Endothelial cell of umbilical vein (primary cell): ENCODE results near the gene C12orf42. TPM values are rescaled to one million over a fixed set of nuclear protein-coding genes. Genes with fewer than 3 reads are reported as not detected.

ENCODE experiments used
- BruUV-seq: library from RNA; stranded (reverse); fragments of 400-500 nt; replicated peaks from 2 replicates; lab custom pipeline; 2021; lab: Mats Ljungman, UMichigan
- CTCF ChIA-PET: fragments of 300-600, 350-600 bp; sonication (Branson Sonifier 250); formaldehyde crosslinking; loops from one replicate; lab custom pipeline; 2021; ENCODE audit warnings: antibody characterized with exemption, inconsistent platforms; lab: Charles Lee
- POLR2A ChIA-PET: fragments of 300-600, 350-600 bp; sonication (Branson Sonifier 250); formaldehyde crosslinking; loops from one replicate; lab custom pipeline; 2021; ENCODE audit warnings: antibody characterized with exemption, inconsistent platforms; lab: Charles Lee
- DNase-seq: peaks from one replicate; pipeline ENCODE4 v3.0.0-alpha.2; 2011; ENCODE audit warnings: low read depth, low spot score
- FAIRE-seq: peaks from 2 replicates; lab custom pipeline; 2011; peaks lifted over from hg19 to GRCh38; lab: Jason Lieb, UNC
- H2AFZ ChIP-seq: 2 replicates; pipeline ENCODE4 v1.6.0; 2012; ENCODE audit warnings: low read depth, low read length, control low read depth, inconsistent platforms
- H3K27ac ChIP-seq: 2 replicates; pipeline ENCODE4 v1.5.1; 2011; ENCODE audit warnings: low read depth, mild to moderate bottlenecking, control low read depth, low read length, moderate library complexity; ENCODE audit not compliant: insufficient read depth
- H3K27me3 ChIP-seq, 2 experiments: 2 replicates each; pipeline versions ENCODE4 v1.6.0 to v1.6.1; 2011; ENCODE audit warnings: low read length in 2 of 2, mixed read lengths in 1 of 2; ENCODE audit not compliant: control insufficient read depth in 2 of 2, insufficient read depth in 2 of 2
- H3K36me3 ChIP-seq, 2 experiments: 2 replicates in 1 of 2; 3 replicates in 1 of 2; pipeline ENCODE4 v1.5.1; 2011; ENCODE audit warnings: low read length in 2 of 2, mild to moderate bottlenecking in 1 of 2, moderate library complexity in 1 of 2; ENCODE audit not compliant: control insufficient read depth in 2 of 2, insufficient read depth in 2 of 2; ENCODE audit errors: extremely low read depth in 1 of 2
- H3K4me1 ChIP-seq: 3 replicates; pipeline ENCODE4 v1.5.1; 2011; ENCODE audit warnings: mild to moderate bottlenecking, low read length; ENCODE audit not compliant: control insufficient read depth, insufficient read depth; ENCODE audit errors: extremely low read depth
- H3K4me2 ChIP-seq: 2 replicates; pipeline ENCODE4 v1.6.1; 2011; ENCODE audit warnings: low read length, control low read depth, mixed read lengths; ENCODE audit not compliant: insufficient read depth
- H3K4me3 ChIP-seq, 3 experiments: fragments of 200-600 bp in 1 of 3; sonication (generic), shearing (Covaris generic) in 1 of 3; replicated peaks in 1 of 3; 2 replicates each; pipeline ENCODE4 v1.5.1; 2011 to 2016; ENCODE audit warnings: control low read depth in 3 of 3, low read length in 3 of 3, mild to moderate bottlenecking in 2 of 3, inconsistent platforms in 1 of 3, low read depth in 1 of 3, moderate library complexity in 1 of 3; ENCODE audit not compliant: insufficient read depth in 1 of 3
- H3K79me2 ChIP-seq: 2 replicates; pipeline ENCODE4 v1.6.0; 2012; ENCODE audit warnings: low read length, inconsistent platforms; ENCODE audit not compliant: control insufficient read depth, insufficient read depth
- H3K9ac ChIP-seq: replicated peaks from 2 replicates; pipeline ENCODE3; 2011; ENCODE audit warnings: low read length, control low read depth; ENCODE audit not compliant: insufficient read depth; ENCODE audit errors: extremely low read depth
- H3K9me1 ChIP-seq: replicated peaks from 3 replicates; pipeline ENCODE4 v1.6.0; 2011; ENCODE audit warnings: mild to moderate bottlenecking, low read length; ENCODE audit not compliant: control insufficient read depth, insufficient read depth; ENCODE audit errors: extremely low read depth
- H3K9me3 ChIP-seq: replicated peaks from 2 replicates; pipeline ENCODE4 v1.5.1; 2012; ENCODE audit warnings: low read length, inconsistent platforms; ENCODE audit not compliant: control insufficient read depth, insufficient read depth
- H4K20me1 ChIP-seq: replicated peaks from 2 replicates; pipeline ENCODE3; 2011; ENCODE audit warnings: mild to moderate bottlenecking, low read length; ENCODE audit not compliant: control insufficient read depth, insufficient read depth; ENCODE audit errors: extremely low read depth
- CTCF ChIP-seq, 2 donors: IDR thresholded peaks; 1 replicate in 1 of 2; 2 replicates in 1 of 2; pipeline ENCODE4 v1.5.1; 2011; ENCODE audit warnings: low read length in 2 of 2, mild to moderate bottlenecking in 2 of 2, moderate library complexity in 2 of 2, control low read depth in 1 of 2, inconsistent platforms in 1 of 2, low read depth in 1 of 2; ENCODE audit not compliant: insufficient read depth in 1 of 2; ENCODE audit errors: extremely low read depth in 1 of 2
- EZH2 ChIP-seq: IDR thresholded peaks from 2 replicates; pipeline ENCODE4 v1.6.1; 2012; ENCODE audit warnings: borderline replicate concordance, low read depth, mild to moderate bottlenecking, moderate library complexity, low read length, inconsistent platforms; ENCODE audit not compliant: severe bottlenecking
- FOS ChIP-seq: IDR thresholded peaks from 2 replicates; pipeline ENCODE4 v1.6.1; 2011; ENCODE audit warnings: mild to moderate bottlenecking, low read length, moderate library complexity, borderline replicate concordance; ENCODE audit not compliant: insufficient read depth
- GATA2 ChIP-seq: IDR thresholded peaks from 2 replicates; pipeline ENCODE4 v1.7.0; 2011; ENCODE audit warnings: low read depth, mild to moderate bottlenecking, moderate library complexity, mixed read lengths, low read length; ENCODE audit not compliant: insufficient read length, insufficient read depth
- JUN ChIP-seq: IDR thresholded peaks from 2 replicates; pipeline ENCODE4 v1.6.1; 2011; ENCODE audit warnings: borderline replicate concordance, low read depth; ENCODE audit not compliant: insufficient read length, insufficient read depth
- MAX ChIP-seq: IDR thresholded peaks from 2 replicates; pipeline ENCODE4 v1.6.1; 2011; ENCODE audit not compliant: insufficient read depth, insufficient read length
- MYC ChIP-seq: IDR thresholded peaks from one replicate; pipeline ENCODE4 v1.6.1; 2011; ENCODE audit warnings: mild to moderate bottlenecking, low read depth, low read length
- POLR2A ChIP-seq: IDR thresholded peaks from 2 replicates; pipeline ENCODE4 v1.6.1; 2012; ENCODE audit warnings: low read depth, mild to moderate bottlenecking, control low read depth, low read length
- POLR2AphosphoS5 ChIP-seq: IDR thresholded peaks from 2 replicates; pipeline ENCODE4 v1.6.1; 2012; ENCODE audit warnings: low read depth, mild to moderate bottlenecking, control low read depth, low read length, moderate library complexity; ENCODE audit not compliant: insufficient read depth
- dilution Hi-C: fragments of 300-500 bp; cut with MboI; formaldehyde crosslinking; loops from one replicate; pipeline ENCODE4 v1.15.0; 2019; ENCODE audit warnings: low sequenced_read_pairs; ENCODE audit not compliant: extremely low pct_ligation_motif_present
- intact Hi-C: fragments of 100-400 bp; cut with micrococcal nuclease; formaldehyde crosslinking; loops from one replicate; pipeline ENCODE4 v1.10.0; 2022
- polyA plus RNA-seq, 4 experiments: library from polyadenylated mRNA; depleted of rRNA in 3 of 4; stranded (reverse) in 3 of 4; unstranded in 1 of 4; fragments of >200 nt; gene quantifications; 2 replicates each; pipeline versions ENCODE4 v1.2.1 to v1.2.3, GENCODE V29; 2011 to 2012; ENCODE audit warnings: missing spikeins in 1 of 4
- total RNA-seq: library from RNA; stranded (reverse); gene quantifications from 2 replicates; pipeline ENCODE4 v1.2.3, GENCODE V29; 2021

Gene C12orf42
- total and polyA plus RNA-seq, 2 donors (not counting 3 experiments of a cell fraction or from before 2014, with no cell fraction given) = not detected

GRCh38 chr12:103469719-103470118, 26.0 kb downstream of the C12orf42 start:
- TF ChIP-seq EZH2 (no peak), POLR2AphosphoS5 (no peak), MYC (no peak), FOS (no peak), GATA2 (no peak)
- CTCF ChIA-PET = no interaction called here
- FAIRE-seq = no peak
- no peaks in the 10 kb centered on the region for H3K36me3 ChIP-seq
- no peak overlapping the region for H3K27ac ChIP-seq
- intact Hi-C loops (no loop called here), dilution Hi-C loops (no loop called here)
- no TSS peak for BruUV-seq
- no peaks in the 10 kb centered on the region for H3K9me1 ChIP-seq
- no peaks in the 10 kb centered on the region for H4K20me1 ChIP-seq
- no peaks in the 10 kb centered on the region for H3K79me2 ChIP-seq
- H3K4me3 ChIP-seq = no peak overlapping the region
- H3K4me1 ChIP-seq = no peaks in the 10 kb centered on the region
- POLR2A ChIA-PET = no interaction called here
- no peak overlapping the region for H3K4me2 ChIP-seq
- H3K27me3 ChIP-seq = no peaks in the 10 kb centered on the region
- no peak overlapping the region for H3K9ac ChIP-seq
- DNase-seq = no peak
- H3K9me3 ChIP-seq = no peaks in the 10 kb centered on the region
- no peak overlapping the region for H2AFZ ChIP-seq

- POLR2A ChIA-PET = no interaction called here
- H3K9me3 ChIP-seq = no peaks in the 10 kb centered on the region
- no peak overlapping the region for H2AFZ ChIP-seq
- BruUV-seq = no TSS peak
- H3K4me3 ChIP-seq = no peak overlapping the region
- TF ChIP-seq POLR2AphosphoS5 = no peak
- TF ChIP-seq FOS = no peak
- no peak for TF ChIP-seq POLR2A
- TF ChIP-seq MYC = no peak
- no peak for TF ChIP-seq CTCF (IDR thresholded peaks at IDR 0.05; ENCODE audit: extremely low read depth in 1 of 2, insufficient read depth in 1 of 2, low read depth in 1 of 2, low read length in 2 of 2)
- TF ChIP-seq GATA2 = no peak
- TF ChIP-seq JUN = no peak
- no peak for TF ChIP-seq MAX
- no peak for TF ChIP-seq EZH2
- H3K79me2 ChIP-seq = no peaks in the 10 kb centered on the region
- intact Hi-C loops = no loop called here
- dilution Hi-C loops = no loop called here
- H3K36me3 ChIP-seq = no peaks in the 10 kb centered on the region
- no peaks in the 10 kb centered on the region for H3K27me3 ChIP-seq
- no peak overlapping the region for H3K27ac ChIP-seq
- no peaks in the 10 kb centered on the region for H4K20me1 ChIP-seq
- FAIRE-seq (no peak), DNase-seq (no peak)
- H3K4me1 ChIP-seq = no peaks in the 10 kb centered on the region
- H3K9me1 ChIP-seq = no peaks in the 10 kb centered on the region
- H3K9ac ChIP-seq = no peak overlapping the region
- CTCF ChIA-PET = no interaction called here
- H3K4me2 ChIP-seq = no peak overlapping the region
These were observed 26.9 kb downstream of the C12orf42 start for GRCh38 chr12:103468837-103469236.
